Measurements from ENCODE around the gene TUBE1.

The TUBE1 gene

DNA sequence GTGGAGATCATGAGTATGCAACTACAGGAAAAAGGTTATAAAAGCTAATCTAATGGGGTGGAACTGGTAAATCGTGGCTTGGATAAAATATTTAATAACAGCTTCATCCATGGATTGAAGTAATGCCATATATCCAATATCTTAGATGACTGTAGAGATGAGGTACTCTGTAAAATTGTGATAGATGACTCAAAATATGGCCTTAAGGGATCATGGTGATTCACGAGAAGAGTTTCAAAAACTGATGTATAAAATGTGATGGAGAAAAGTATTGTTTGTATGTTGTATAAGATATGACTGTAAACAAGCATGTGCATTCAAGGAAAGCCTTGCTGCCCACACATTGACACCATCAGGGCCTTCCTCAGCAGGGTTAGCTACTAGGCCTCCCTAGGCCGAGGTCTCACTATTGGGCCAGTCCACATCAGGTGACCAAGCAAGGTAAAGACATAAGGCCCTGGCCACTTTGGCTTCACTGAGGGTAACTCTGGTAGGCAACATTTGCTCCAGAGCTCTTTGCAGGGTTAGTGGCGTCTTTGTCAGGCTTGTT lies 51.1 kb downstream of the TUBE1 start:
- H3K36me3 Mint-ChIP-seq (ENCODE audit: low read depth): no peaks in the 10 kb centered on the region
- H3K9me3 Mint-ChIP-seq: no peaks in the 10 kb centered on the region
- no peak overlapping the region for H3K4me3 Mint-ChIP-seq
- peak; percentile 76 for DNase-seq (ENCODE audit: low spot score)
- peaks cover 51% of the 10 kb centered on the region for H3K4me1 Mint-ChIP-seq (ENCODE audit: low read depth)
- no peaks in the 10 kb centered on the region for H3K27me3 Mint-ChIP-seq (ENCODE audit: low read depth)
- H3K27ac Mint-ChIP-seq: no peak overlapping the region

- no peak overlapping the region for H3K27ac Mint-ChIP-seq
- no peak for DNase-seq (ENCODE audit: low spot score)
- peak overlapping the region; percentile 36 for H3K4me3 Mint-ChIP-seq
- no peaks in the 10 kb centered on the region for H3K27me3 Mint-ChIP-seq (ENCODE audit: low read depth)
- H3K9me3 Mint-ChIP-seq: no peaks in the 10 kb centered on the region
- H3K36me3 Mint-ChIP-seq (ENCODE audit: low read depth): no peaks in the 10 kb centered on the region
- peaks cover 60% of the 10 kb centered on the region for H3K4me1 Mint-ChIP-seq (ENCODE audit: low read depth)
Observed at GRCh38 chr6:112034616-112034995, 52.7 kb downstream of the TUBE1 start.

GRCh38 chr6:112033791-112034615 lies 53.3 kb downstream of the TUBE1 start:
- Mint-ChIP-seq H3K4me3 (peak overlapping the region; percentile 36), H3K27ac (no peak overlapping the region), H3K4me1 (ENCODE audit: low read depth) (peaks cover 61% of the 10 kb centered on the region), H3K27me3 (ENCODE audit: low read depth) (no peaks in the 10 kb centered on the region), H3K36me3 (ENCODE audit: low read depth) (no peaks in the 10 kb centered on the region), H3K9me3 (no peaks in the 10 kb centered on the region)
- no peak for DNase-seq (ENCODE audit: low spot score)

DNA sequence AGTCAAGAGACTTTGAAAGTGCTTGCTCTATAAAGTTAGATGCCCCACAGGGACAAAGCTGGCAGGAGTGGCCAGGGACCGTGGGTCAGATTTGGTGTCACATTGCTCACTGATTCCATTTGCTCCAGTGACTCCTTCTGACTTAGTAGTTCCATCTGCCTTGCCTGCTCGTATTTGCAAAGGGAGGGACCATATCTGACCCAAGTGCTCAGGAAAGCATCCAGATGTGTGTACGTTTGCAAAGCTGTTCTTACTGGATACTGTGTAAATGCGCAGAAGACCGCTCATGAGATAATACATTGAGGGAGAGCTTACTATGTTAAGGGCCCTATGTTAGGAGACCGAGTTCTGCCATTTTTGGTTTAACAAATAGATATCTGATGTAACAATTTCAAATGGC lies 54.6 kb downstream of the TUBE1 start:
- no peak overlapping the region for H3K27ac Mint-ChIP-seq
- no peak overlapping the region for H3K4me3 Mint-ChIP-seq
- H3K4me1 Mint-ChIP-seq (ENCODE audit: low read depth): peaks cover 71% of the 10 kb centered on the region
- H3K36me3 Mint-ChIP-seq (ENCODE audit: low read depth): peaks cover 5% of the 10 kb centered on the region
- H3K9me3 Mint-ChIP-seq: no peaks in the 10 kb centered on the region
- H3K27me3 Mint-ChIP-seq (ENCODE audit: low read depth): no peaks in the 10 kb centered on the region
- DNase-seq (ENCODE audit: low spot score): no peak

- peaks cover 74% of the 10 kb centered on the region for H3K4me1 Mint-ChIP-seq (ENCODE audit: low read depth)
- peaks cover 7% of the 10 kb centered on the region for H3K36me3 Mint-ChIP-seq (ENCODE audit: low read depth)
- H3K9me3 Mint-ChIP-seq: no peaks in the 10 kb centered on the region
- no peak overlapping the region for H3K27ac Mint-ChIP-seq
- H3K27me3 Mint-ChIP-seq (ENCODE audit: low read depth): no peaks in the 10 kb centered on the region
- H3K4me3 Mint-ChIP-seq: no peak overlapping the region
- DNase-seq (ENCODE audit: low spot score): no peak
Observed at GRCh38 chr6:112031960-112032359, 55.3 kb downstream of the TUBE1 start.

- H3K27ac Mint-ChIP-seq: no peak overlapping the region
- no peak overlapping the region for H3K4me3 Mint-ChIP-seq
- H3K27me3 Mint-ChIP-seq (ENCODE audit: low read depth): no peaks in the 10 kb centered on the region
- DNase-seq (ENCODE audit: low spot score): no peak
- H3K4me1 Mint-ChIP-seq (ENCODE audit: low read depth): peaks cover 72% of the 10 kb centered on the region
- peaks cover 10% of the 10 kb centered on the region for H3K36me3 Mint-ChIP-seq (ENCODE audit: low read depth)
- peaks cover 4% of the 10 kb centered on the region for H3K9me3 Mint-ChIP-seq
Observed at GRCh38 chr6:112030961-112031660, 56.2 kb downstream of the TUBE1 start.

GRCh38 chr6:112030206-112030960 lies 56.9 kb downstream of the TUBE1 start:
- Mint-ChIP-seq H3K4me3 (no peak overlapping the region), H3K27me3 (ENCODE audit: low read depth) (no peaks in the 10 kb centered on the region), H3K9me3 (peaks cover 4% of the 10 kb centered on the region), H3K36me3 (ENCODE audit: low read depth) (peaks cover 10% of the 10 kb centered on the region), H3K27ac (no peak overlapping the region), H3K4me1 (ENCODE audit: low read depth) (peaks cover 65% of the 10 kb centered on the region)
- DNase-seq (ENCODE audit: low spot score): no peak

DNA sequence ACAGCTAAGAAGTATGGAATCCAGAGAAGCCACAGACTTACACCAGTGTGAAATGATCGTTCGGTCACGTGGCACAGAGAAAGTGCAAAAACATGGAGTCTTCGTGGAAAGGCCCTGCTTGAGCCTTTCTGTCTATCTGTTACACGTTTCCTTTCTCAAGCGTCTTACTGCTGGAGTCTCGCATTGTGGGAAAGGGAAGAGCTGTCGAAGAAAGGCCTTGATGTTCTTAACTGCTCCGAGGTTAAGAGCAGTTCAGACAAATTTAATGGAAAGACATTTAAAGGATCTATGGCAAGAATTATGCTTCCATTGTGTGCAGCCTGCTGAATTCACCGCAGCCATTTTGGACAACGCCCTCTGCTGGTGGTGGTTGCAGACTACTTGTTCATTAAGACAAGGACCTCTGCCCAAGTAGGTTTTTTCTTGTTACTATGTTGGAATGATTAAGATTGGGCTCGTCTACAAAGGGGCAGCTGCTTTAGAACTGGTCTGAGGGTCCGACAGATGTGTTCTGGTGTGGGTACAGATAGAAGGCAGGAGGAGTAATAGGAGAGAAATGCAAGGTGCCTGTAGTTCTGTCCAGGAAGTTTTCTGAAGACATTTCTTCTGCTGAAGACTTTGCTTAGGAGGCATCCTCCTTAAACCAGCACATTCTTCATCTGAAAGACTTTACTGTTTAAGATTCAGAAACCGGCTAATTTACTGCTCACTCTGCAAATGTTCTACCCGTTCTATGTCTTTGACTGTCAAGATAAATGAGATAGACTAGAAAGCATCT lies 58.0 kb downstream of the TUBE1 start:
- Mint-ChIP-seq H3K9me3 (peaks cover 10% of the 10 kb centered on the region), H3K36me3 (ENCODE audit: low read depth) (peaks cover 14% of the 10 kb centered on the region), H3K4me3 (peak overlapping the region; percentile 78), H3K4me1 (ENCODE audit: low read depth) (peaks cover 59% of the 10 kb centered on the region), H3K27me3 (ENCODE audit: low read depth) (no peaks in the 10 kb centered on the region), H3K27ac (peak overlapping the region; percentile 93)
- DNase-seq (ENCODE audit: low spot score): peak; percentile 58

DNA sequence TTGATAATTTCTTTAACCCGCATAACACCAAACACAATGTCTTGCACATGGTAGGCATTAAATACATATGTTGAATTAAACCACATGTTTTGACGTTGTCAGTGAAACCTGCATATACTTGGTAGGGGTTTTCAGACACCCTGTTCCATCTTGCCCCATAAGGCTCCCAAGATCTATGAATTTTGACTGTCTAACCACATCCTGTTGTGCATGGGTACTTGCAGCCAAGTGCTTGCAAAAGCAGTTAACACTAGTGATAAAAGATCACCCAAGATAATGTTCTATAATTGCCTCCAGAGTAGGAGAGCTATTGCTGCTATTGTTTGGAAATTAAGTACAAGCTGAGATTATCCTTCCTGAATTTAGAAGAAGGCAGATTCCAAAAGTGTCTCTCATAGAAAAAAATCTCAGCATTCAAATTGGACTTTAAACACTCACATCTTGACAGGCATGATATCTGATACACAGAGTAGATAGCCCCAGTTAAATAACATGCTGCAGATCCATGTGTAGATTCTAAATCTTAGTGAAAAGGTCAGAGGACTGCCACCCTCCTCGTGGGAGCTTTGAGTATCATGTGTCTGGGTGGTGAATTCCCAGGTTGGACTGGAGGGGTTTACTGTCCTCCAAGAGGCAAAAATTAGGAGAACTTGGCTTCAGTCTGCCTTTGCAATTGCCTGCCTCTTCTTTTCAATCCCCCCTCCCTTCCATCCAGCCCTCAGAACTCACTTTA lies 59.2 kb downstream of the TUBE1 start:
- Mint-ChIP-seq H3K9me3 (peaks cover 18% of the 10 kb centered on the region), H3K4me1 (ENCODE audit: low read depth) (peaks cover 50% of the 10 kb centered on the region), H3K27me3 (ENCODE audit: low read depth) (no peaks in the 10 kb centered on the region), H3K36me3 (ENCODE audit: low read depth) (peaks cover 20% of the 10 kb centered on the region), H3K27ac (peak overlapping the region; percentile 93), H3K4me3 (peak overlapping the region; percentile 78)
- peak; percentile 69 for DNase-seq (ENCODE audit: low spot score)

DNA sequence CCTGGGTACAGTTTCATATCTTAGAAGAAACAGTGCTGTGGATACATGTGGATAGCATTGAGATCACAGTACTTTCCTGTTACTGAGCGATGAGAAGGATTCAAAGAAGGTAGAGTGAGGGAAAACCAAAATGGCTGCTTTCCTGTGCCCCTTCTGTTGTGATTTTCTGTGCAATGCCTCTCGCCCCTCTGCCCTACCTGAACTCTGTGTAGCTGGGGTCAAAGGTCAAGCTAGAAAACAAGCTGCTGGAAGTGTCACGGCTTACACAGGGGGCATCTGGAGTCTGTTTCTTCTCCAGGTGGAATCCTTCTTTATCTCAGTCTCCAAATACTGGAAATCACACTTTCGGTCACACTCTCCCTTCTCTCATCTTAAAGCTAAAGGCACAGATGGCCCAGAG lies 60.3 kb downstream of the TUBE1 start:
- Mint-ChIP-seq H3K4me3 (no peak overlapping the region), H3K9me3 (peaks cover 18% of the 10 kb centered on the region), H3K4me1 (ENCODE audit: low read depth) (peaks cover 58% of the 10 kb centered on the region), H3K36me3 (ENCODE audit: low read depth) (peaks cover 21% of the 10 kb centered on the region), H3K27me3 (ENCODE audit: low read depth) (no peaks in the 10 kb centered on the region), H3K27ac (peak overlapping the region; percentile 93)
- no peak for DNase-seq (ENCODE audit: low spot score)

- DNase-seq (ENCODE audit: low spot score): no peak
- H3K27me3 Mint-ChIP-seq (ENCODE audit: low read depth): no peaks in the 10 kb centered on the region
- peaks cover 21% of the 10 kb centered on the region for H3K36me3 Mint-ChIP-seq (ENCODE audit: low read depth)
- peak overlapping the region; percentile 46 for H3K27ac Mint-ChIP-seq
- H3K9me3 Mint-ChIP-seq: peaks cover 18% of the 10 kb centered on the region
- H3K4me3 Mint-ChIP-seq: no peak overlapping the region
- peaks cover 45% of the 10 kb centered on the region for H3K4me1 Mint-ChIP-seq (ENCODE audit: low read depth)
Observed at GRCh38 chr6:112024464-112024863, 62.8 kb downstream of the TUBE1 start.

DNA sequence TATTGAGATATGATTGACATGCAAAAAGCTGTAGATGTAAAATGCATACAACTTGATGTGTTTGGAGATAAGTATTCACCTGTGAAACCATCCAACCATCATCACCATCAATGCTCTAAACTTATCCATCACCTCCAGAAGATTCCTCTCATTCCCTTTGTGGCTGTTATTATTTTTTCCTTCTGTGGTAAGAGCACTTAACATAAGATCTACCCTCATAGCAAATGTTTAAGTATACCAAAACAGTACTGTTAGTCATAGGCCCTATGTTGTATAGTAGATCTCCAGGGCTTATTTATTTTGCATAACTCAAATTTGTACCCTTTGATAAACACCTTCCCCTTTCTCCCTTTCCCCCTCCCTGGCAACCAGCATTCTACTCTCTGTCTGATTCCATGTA lies 64.5 kb downstream of the TUBE1 start:
- no peak for DNase-seq (ENCODE audit: low spot score)
- Mint-ChIP-seq H3K4me3 (peak overlapping the region; percentile 2), H3K27me3 (ENCODE audit: low read depth) (no peaks in the 10 kb centered on the region), H3K27ac (peak overlapping the region; percentile 13), H3K4me1 (ENCODE audit: low read depth) (peaks cover 37% of the 10 kb centered on the region), H3K36me3 (ENCODE audit: low read depth) (peaks cover 16% of the 10 kb centered on the region), H3K9me3 (peaks cover 18% of the 10 kb centered on the region)

All from T-helper 2 cell treated with Interferon-gamma antibody and Interleukin-4, amounts not matched to agents 5 μg/mL and 100 μg/mL, for 36 hours (primary cell).